IPS-20b (cell line): ENCODE results near the gene TMEM272.

Experiments
- H3K27ac ChIP-seq: one replicate; pipeline ENCODE4 v1.5.1; 2013; ENCODE audit warnings: low read length
- H3K27me3 ChIP-seq: 2 replicates; pipeline ENCODE4 v1.6.1; 2013; ENCODE audit warnings: mild to moderate bottlenecking, low read length, inconsistent platforms; ENCODE audit not compliant: insufficient read depth
- H3K36me3 ChIP-seq: 2 replicates; pipeline ENCODE4 v1.6.1; 2013; ENCODE audit warnings: low read depth, mild to moderate bottlenecking, inconsistent platforms, low read length, moderate library complexity; ENCODE audit not compliant: insufficient read depth
- H3K4me1 ChIP-seq: 2 replicates; pipeline ENCODE4 v1.6.1; 2013; ENCODE audit warnings: mild to moderate bottlenecking, control low read depth, inconsistent platforms, low read length, moderate library complexity; ENCODE audit not compliant: insufficient read depth
- H3K4me3 ChIP-seq: 2 replicates; pipeline ENCODE4 v1.5.1; 2013; ENCODE audit warnings: mild to moderate bottlenecking, low read length, inconsistent platforms
- H3K9ac ChIP-seq: 2 replicates; pipeline ENCODE4 v1.6.1; 2013; ENCODE audit warnings: low read depth, mild to moderate bottlenecking, inconsistent platforms, low read length, moderate library complexity
- H3K9me3 ChIP-seq: 2 replicates; pipeline ENCODE4 v1.6.1; 2013; ENCODE audit warnings: mild to moderate bottlenecking, low read depth, low read length, inconsistent platforms; ENCODE audit not compliant: insufficient read depth

TMEM272 gene

GRCh38 chr13:51782026-51782710 lies 62.8 kb downstream of the TMEM272 start:
- H3K9me3 ChIP-seq = no peaks in the 10 kb centered on the region

GRCh38 chr13:51781246-51782022 lies 63.5 kb downstream of the TMEM272 start:
- Histone ChIP-seq H3K4me3 (no peak overlapping the region), H3K4me1 (0 out of 2 replicates have a peak, but pooled peaks cover 2% of the 10 kb centered on the region), H3K27ac (no peak overlapping the region), H3K9me3 (no peaks in the 10 kb centered on the region), H3K27me3 (no peaks in the 10 kb centered on the region), H3K9ac (no peak overlapping the region), H3K36me3 (no peaks in the 10 kb centered on the region)

More at GRCh38 chr13:51782026-51782710, 62.8 kb downstream of the TMEM272 start:
- Histone ChIP-seq H3K27me3 (no peaks in the 10 kb centered on the region), H3K27ac (no peak overlapping the region), H3K4me1 (0 out of 2 replicates have a peak, but pooled peaks cover 2% of the 10 kb centered on the region), H3K4me3 (no peak overlapping the region), H3K9ac (no peak overlapping the region), H3K36me3 (no peaks in the 10 kb centered on the region)

- Histone ChIP-seq H3K4me1 (0 out of 2 replicates have a peak, but pooled peaks cover 2% of the 10 kb centered on the region), H3K9me3 (no peaks in the 10 kb centered on the region), H3K27ac (no peak overlapping the region), H3K27me3 (no peaks in the 10 kb centered on the region), H3K36me3 (no peaks in the 10 kb centered on the region), H3K9ac (no peak overlapping the region), H3K4me3 (no peak overlapping the region)
Measured at GRCh38 chr13:51780099-51780498, 64.9 kb downstream of the TMEM272 start.

GRCh38 chr13:51778392-51778791 lies 66.6 kb downstream of the TMEM272 start:
- Histone ChIP-seq H3K9ac (no peak overlapping the region), H3K9me3 (no peaks in the 10 kb centered on the region), H3K4me1 (no peaks in the 10 kb centered on the region), H3K27me3 (no peaks in the 10 kb centered on the region), H3K4me3 (no peak overlapping the region), H3K27ac (no peak overlapping the region), H3K36me3 (no peaks in the 10 kb centered on the region)

GRCh38 chr13:51777921-51778320 lies 67.1 kb downstream of the TMEM272 start:
- Histone ChIP-seq H3K9me3 (no peaks in the 10 kb centered on the region), H3K4me3 (no peak overlapping the region), H3K36me3 (no peaks in the 10 kb centered on the region)

GRCh38 chr13:51776179-51776578 lies 68.8 kb downstream of the TMEM272 start:
- H3K36me3 ChIP-seq = no peaks in the 10 kb centered on the region
- H3K4me1 ChIP-seq = no peaks in the 10 kb centered on the region
- no peak overlapping the region for H3K4me3 ChIP-seq
- H3K9ac ChIP-seq = no peak overlapping the region
- no peak overlapping the region for H3K27ac ChIP-seq
- H3K9me3 ChIP-seq = no peaks in the 10 kb centered on the region
- H3K27me3 ChIP-seq = no peaks in the 10 kb centered on the region

More at GRCh38 chr13:51777921-51778320, 67.1 kb downstream of the TMEM272 start:
- Histone ChIP-seq H3K27me3 (no peaks in the 10 kb centered on the region), H3K9ac (no peak overlapping the region), H3K27ac (no peak overlapping the region), H3K4me1 (no peaks in the 10 kb centered on the region)

GRCh38 chr13:51773515-51773914 lies 71.5 kb downstream of the TMEM272 start:
- Histone ChIP-seq H3K9ac (no peak overlapping the region), H3K27me3 (no peaks in the 10 kb centered on the region), H3K9me3 (no peaks in the 10 kb centered on the region), H3K4me1 (no peaks in the 10 kb centered on the region; the same call in 1 of the 2 replicates), H3K27ac (no peak overlapping the region), H3K36me3 (no peaks in the 10 kb centered on the region), H3K4me3 (no peak overlapping the region)

- H3K27ac ChIP-seq = no peak overlapping the region
- H3K9me3 ChIP-seq = no peaks in the 10 kb centered on the region
- H3K4me1 ChIP-seq = peaks cover 3% of the 10 kb centered on the region; the same call in 1 of the 2 replicates
Measured at GRCh38 chr13:51772781-51773180, 72.2 kb downstream of the TMEM272 start.

GRCh38 chr13:51772105-51772455 lies 72.9 kb downstream of the TMEM272 start:
- Histone ChIP-seq H3K27me3 (no peaks in the 10 kb centered on the region), H3K36me3 (no peaks in the 10 kb centered on the region), H3K4me1 (peaks cover 3% of the 10 kb centered on the region; the same call in 1 of the 2 replicates), H3K27ac (no peak overlapping the region), H3K9ac (no peak overlapping the region), H3K9me3 (no peaks in the 10 kb centered on the region), H3K4me3 (no peak overlapping the region)

More at GRCh38 chr13:51772781-51773180, 72.2 kb downstream of the TMEM272 start:
- no peak overlapping the region for H3K9ac ChIP-seq
- H3K27me3 ChIP-seq = no peaks in the 10 kb centered on the region
- no peaks in the 10 kb centered on the region for H3K36me3 ChIP-seq
- H3K4me3 ChIP-seq = no peak overlapping the region

GRCh38 chr13:51771418-51772104 lies 73.4 kb downstream of the TMEM272 start:
- Histone ChIP-seq H3K4me3 (no peak overlapping the region), H3K9ac (no peak overlapping the region), H3K27ac (no peak overlapping the region), H3K36me3 (no peaks in the 10 kb centered on the region; the same call in 1 of the 2 replicates), H3K27me3 (no peaks in the 10 kb centered on the region), H3K4me1 (peaks cover 3% of the 10 kb centered on the region; the same call in 1 of the 2 replicates), H3K9me3 (no peaks in the 10 kb centered on the region)

GRCh38 chr13:51770681-51771417 lies 74.1 kb downstream of the TMEM272 start:
- no peak overlapping the region for H3K27ac ChIP-seq
- H3K4me3 ChIP-seq = no peak overlapping the region
- no peak overlapping the region for H3K9ac ChIP-seq
- peaks cover 6% of the 10 kb centered on the region; the same call in 1 of the 2 replicates for H3K36me3 ChIP-seq
- H3K9me3 ChIP-seq = no peaks in the 10 kb centered on the region
- peaks cover 3% of the 10 kb centered on the region; the same call in 1 of the 2 replicates for H3K4me1 ChIP-seq
- H3K27me3 ChIP-seq = no peaks in the 10 kb centered on the region
